HG03135 (cell line): Measurements from ENCODE around the gene EFNA1.
A peak's percentile ranks its signal among the peaks of the same experiment; 100 is the strongest.

Source experiments
- ATAC-seq: cut with Tn5 transposase; IDR thresholded peaks from one replicate; pipeline ENCODE4 v1.9.1; 2021; ENCODE audit warnings: mild to moderate bottlenecking, moderate library complexity; ENCODE audit not compliant: unreplicated experiment

Gene EFNA1

DNA sequence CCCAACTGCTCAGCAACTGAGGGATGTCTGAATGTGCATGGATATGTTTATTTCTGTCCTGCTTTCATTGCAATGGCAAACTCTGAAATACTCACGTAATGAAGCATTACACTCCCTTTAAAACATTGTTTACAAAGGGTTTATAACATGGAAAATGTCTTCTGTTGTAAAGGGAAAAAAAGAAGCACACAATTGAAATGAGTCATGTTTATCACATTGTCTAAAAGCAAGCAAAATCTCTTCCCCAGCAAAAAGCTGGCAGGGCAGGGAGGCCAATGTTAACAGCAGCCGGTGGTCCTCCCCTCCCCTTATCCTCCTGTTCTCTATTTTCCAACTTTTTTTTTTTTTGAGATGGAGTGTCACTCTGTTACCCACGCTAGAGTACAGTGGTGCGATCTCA, 3.9 kb upstream of the EFNA1 start:
- no peak for ATAC-seq

- ATAC-seq, result no peak
These were observed 2.9 kb upstream of the EFNA1 start for GRCh38 chr1:155124503-155125463.

DNA sequence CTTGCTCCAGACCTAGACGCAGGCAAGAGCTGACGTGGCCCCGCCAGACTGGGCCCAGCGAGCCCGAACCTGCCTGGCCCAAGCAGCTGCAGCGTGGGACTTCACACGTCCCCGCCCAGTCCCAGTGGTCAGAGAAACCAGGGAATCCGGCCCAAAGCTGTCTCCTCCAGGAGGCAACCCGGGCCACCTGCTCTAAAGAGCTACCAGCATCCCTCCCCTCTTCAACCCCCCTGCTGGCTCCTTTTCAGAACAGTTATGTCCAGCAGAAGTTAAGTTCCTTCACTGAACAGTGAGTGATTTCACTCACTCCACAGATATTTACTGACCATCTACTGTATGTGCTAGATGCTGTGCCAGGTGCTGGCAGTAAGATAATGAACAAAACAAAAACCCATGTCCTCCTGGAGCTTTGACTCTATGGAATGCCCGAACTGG, 2.1 kb upstream of the EFNA1 start:
- ATAC-seq, result no peak

- no peak for ATAC-seq
These were observed 1.6 kb upstream of the EFNA1 start for GRCh38 chr1:155125946-155126555.

- no peak for ATAC-seq
These were observed 1.0 kb upstream of the EFNA1 start for GRCh38 chr1:155126556-155127104.

GRCh38 chr1:155127967-155128754, 485 bp downstream of the EFNA1 start:
- ATAC-seq, result no peak

DNA sequence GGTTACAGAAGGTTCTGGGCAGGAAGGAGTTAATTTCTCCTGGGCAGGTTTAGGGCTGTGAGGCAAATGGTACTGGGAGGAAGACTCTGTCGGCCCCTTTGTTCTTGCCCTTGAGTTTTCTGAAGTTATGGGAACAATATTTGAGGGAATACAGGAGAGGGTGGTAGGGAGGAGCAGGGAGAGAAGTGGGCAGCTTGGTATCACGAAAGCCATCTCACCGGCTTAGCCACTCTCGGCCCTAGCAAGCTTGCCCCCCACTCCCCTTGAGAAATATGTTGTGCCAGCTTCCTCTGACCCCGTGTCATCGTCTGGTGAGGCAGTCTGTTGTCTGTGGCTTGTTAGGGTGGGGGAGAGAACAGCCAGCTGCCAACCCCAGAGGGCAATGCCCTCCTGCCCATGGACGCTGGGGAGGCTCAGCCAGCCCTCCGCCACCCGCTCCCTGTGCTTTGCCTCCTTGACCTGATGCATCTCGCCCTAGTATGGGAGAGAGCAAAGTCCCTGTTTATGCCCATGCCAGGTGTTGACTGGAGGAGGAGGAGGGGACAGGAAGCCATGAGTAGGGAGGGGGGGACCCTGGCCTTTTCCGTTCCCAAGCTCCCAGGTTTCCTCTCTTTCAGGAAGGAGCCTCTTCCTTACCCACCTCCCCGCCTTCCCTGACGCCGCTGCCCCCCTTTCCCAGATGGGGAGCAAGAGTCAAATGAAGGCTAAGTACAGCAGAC, 1.2 kb downstream of the EFNA1 start:
- ATAC-seq, result no peak

GRCh38 chr1:155130272-155131006, 2.8 kb downstream of the EFNA1 start:
- ATAC-seq, result no peak

GRCh38 chr1:155131285-155131684, 3.6 kb downstream of the EFNA1 start:
- no peak for ATAC-seq

- ATAC-seq, result no peak
These were observed 4.2 kb downstream of the EFNA1 start for GRCh38 chr1:155131856-155132255.

DNA sequence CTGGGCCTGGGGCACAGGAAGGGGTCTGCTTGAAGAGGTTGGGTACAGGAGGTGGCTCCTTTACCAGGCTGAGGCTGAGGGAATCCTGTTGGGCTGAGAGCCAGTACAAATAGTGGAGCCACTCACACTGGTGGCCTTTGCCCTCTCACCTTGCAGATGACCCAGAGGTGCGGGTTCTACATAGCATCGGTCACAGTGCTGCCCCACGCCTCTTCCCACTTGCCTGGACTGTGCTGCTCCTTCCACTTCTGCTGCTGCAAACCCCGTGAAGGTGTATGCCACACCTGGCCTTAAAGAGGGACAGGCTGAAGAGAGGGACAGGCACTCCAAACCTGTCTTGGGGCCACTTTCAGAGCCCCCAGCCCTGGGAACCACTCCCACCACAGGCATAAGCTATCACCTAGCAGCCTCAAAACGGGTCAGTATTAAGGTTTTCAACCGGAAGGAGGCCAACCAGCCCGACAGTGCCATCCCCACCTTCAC, 6.2 kb downstream of the EFNA1 start:
- ATAC-seq, result no peak

- no peak for ATAC-seq
These were observed 6.6 kb downstream of the EFNA1 start for GRCh38 chr1:155134322-155134721.

- ATAC-seq, result no peak
These were observed 7.3 kb downstream of the EFNA1 start for GRCh38 chr1:155134880-155135414.

- ATAC-seq, result peak; percentile 74
These were observed 7.8 kb downstream of the EFNA1 start, which contains the start of gene SLC50A1 for GRCh38 chr1:155135415-155136028. TSS of gene SLC50A1 (plus strand) at chr1:155135852. CDS start at chr1:155135912, 60 bp downstream.

DNA sequence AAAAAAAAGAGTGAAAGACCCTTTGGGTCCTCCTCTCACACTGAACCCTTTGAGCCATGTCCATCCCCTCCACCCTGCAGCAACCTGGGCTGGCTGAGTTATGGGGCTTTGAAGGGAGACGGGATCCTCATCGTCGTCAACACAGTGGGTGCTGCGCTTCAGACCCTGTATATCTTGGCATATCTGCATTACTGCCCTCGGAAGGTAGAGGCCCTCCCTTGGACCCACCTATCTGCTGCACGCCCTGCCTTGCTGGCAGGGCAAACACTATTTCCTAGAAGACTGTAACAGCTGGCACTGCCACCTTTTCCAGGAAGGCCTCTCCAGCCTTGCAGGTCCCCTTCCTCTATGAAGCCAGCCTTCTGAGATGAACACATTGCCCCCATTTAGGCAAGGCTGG, 9.1 kb downstream of the EFNA1 start:
- ATAC-seq, result no peak

DNA sequence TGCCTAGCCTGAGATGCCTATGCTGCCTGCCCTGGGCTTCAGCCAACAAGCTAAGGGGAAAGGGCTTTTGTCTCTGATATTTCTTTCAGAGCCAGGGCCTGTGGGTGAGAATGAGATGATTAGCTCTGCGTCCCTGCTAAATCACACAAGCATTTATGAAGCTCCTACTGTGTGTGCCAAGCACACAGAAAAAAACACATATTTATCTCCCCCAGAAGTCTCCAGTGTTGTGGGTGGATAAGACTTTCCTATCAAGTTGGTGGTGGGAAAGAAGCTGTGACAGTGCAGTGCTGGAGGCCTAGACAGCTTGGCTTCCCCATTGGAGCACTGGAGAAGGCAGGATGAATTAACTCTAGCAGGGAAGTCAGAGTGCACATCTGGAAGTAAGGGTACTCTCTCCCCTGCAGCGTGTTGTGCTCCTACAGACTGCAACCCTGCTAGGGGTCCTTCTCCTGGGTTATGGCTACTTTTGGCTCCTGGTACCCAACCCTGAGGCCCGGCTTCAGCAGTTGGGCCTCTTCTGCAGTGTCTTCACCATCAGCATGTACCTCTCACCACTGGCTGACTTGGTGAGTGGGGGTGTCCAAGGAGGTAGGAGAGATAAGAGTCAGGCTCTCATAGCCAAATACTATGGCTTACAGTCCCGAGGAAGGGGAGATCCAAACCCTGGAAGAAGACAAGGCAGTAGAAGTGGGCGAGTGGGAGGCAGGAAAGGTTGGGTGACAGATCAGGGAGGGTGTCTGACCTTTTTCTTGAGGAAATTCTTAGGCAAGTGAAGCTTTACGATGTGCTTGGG, 9.7 kb downstream of the EFNA1 start:
- no peak for ATAC-seq

DNA sequence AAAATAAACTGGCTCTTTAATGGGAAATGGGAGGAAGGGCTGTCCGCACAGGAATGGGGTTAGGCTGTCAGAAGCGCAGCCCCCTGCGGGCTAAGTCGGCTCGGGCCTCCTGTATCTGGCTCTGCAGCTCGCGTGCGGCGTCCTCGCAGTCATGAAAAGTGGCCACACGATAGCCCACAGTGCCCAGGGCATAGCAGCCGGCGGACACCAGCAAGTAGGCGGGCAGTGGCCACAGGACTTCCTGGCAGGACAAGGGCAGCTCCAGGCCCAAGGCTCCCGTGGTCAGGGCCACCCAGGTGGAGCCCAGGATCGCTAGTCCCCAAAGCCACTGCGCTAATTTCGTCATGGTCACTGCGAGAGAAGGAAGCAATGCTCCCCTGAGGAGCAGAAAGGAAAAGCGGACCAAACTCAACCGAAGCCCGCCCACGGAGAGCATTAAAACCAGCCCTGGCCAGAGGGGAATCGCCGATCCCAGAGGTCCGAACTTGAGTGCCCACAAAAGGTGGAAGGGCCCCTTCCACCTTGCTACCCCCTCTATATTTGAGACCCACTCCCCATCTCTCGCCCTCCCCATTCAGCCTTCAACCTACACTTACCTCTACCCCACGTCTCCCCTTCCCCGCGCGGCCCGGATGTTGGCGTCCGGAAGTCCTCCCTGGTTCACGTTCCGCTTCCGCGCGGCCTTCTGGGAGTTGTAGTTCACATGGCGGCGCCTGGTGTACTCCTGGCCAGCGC, 12.4 kb downstream of the EFNA1 start, which contains the start of gene DPM3:
Gene DPM3, minus strand, starts transcription at position 637 of the 735 bp plus-strand sequence. Its CDS starts 291 bp downstream, at position 346.
- ATAC-seq, result peak; percentile 60
